GM21529 (cell line): ENCODE results near the gene CD36.

Experiments used
- ATAC-seq: cut with Tn5 transposase; IDR thresholded peaks from one replicate; pipeline ENCODE4 v1.9.1; 2021; ENCODE audit not compliant: unreplicated experiment

CD36 gene

GRCh38 chr7:80637911-80638765, at the start of gene CD36:
Gene CD36 (plus strand): TSS chr7:80638642. CDS start chr7:80646741, 8,099 bp downstream.
- peak; percentile 87 for ATAC-seq

GRCh38 chr7:80589631-80590030, 48.8 kb upstream of the CD36 start:
- ATAC-seq: no peak

GRCh38 chr7:80591654-80592053, 46.8 kb upstream of the CD36 start:
- no peak for ATAC-seq

GRCh38 chr7:80593869-80594586, 44.4 kb upstream of the CD36 start:
- no peak for ATAC-seq

- ATAC-seq: no peak
These were observed 41.4 kb upstream of the CD36 start for GRCh38 chr7:80596933-80597517.

DNA sequence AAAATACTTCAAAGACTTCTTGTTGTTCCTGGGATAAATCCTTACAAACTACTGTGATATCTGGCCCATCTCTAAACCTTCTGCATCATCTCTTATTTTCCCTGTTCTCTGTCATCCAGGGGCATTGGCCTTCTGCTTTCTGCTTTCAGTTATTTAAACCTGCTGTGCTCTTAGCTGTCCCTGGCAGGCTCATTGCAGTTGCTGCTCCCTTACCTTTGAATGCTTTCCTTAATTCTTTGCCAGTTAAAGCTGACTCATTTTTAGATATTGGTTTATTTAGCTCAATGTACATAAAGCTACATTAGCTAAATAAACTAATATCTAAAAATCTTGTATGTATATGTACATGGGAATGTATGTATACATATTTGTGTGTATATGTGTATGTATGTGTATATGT, 40.6 kb upstream of the CD36 start:
- ATAC-seq: no peak

DNA sequence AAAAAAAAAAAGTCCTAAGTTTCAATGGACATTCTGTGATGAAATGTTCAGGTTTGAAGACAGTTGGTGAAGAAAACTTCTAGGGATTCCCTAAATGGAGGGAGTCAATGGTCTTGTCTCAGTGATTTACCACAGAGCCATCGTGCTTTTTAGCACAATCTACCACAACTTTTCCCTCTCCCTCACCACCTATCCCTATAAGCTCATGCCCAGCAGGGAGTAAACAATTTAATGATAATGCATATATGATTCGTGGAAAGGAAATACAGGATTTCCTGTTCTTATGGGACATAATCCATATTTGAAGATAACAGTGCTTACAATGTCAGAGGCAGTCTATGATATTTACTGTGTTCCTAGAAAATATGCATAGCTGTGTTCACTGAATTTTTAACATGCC, 38.4 kb upstream of the CD36 start:
- no peak for ATAC-seq

GRCh38 chr7:80601999-80602398, 36.4 kb upstream of the CD36 start:
- no peak for ATAC-seq

DNA sequence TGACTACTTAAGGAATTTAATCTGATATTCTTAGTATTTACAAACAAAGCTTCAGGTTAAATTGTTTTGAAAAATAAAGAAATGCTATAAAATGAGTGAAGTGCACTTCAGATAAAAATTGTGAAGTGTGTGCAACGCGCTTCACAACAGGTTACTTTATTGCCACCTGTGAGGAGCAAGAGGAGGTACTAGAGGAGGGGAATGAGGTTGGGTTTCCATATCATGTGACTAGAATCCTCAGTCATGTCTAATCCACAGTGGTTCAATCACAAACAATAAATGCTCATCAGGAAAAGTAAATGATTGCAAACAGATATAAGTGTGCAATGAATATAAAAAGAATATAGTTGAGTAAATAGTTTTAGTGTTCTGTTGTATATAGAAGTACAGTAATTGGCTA, 34.5 kb upstream of the CD36 start:
- ATAC-seq: no peak

DNA sequence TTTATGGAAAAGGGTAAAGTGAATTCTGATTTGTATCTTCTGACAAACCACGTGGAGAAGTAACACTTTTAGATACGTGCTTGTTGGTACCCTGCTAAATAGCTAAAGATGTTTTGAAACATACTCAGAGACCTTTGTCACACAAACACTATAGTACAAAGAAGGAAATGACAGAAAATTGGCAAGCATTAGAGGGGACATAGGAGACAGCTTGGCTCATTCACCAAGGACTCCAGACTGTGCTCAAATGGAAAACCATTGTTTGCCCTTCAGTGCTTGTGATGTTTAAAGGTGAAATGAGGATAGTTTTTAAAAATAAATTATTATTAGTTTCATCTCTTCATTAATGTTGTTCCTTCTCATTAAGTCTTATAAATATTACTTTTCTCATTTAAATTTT, 34.0 kb upstream of the CD36 start:
- ATAC-seq: no peak

DNA sequence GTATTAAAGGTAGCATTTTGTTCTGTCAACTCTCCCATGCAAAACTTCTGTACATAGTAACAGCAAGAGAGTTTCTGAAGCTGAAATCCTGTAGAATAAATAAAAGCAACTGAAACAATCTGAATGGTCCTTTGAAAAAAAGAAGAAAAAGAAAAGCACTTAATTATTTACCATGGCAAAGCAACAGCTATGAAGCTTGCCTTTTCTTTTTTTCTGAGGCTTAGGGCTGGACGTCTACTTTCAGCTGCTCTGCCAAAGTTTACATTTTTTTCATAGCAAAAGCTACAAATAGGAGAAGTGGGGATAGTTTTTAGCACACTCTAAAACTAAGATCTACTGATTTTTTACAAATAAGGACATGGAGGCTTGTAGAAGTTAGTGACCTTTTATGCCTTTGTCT, 31.3 kb upstream of the CD36 start:
- no peak for ATAC-seq

DNA sequence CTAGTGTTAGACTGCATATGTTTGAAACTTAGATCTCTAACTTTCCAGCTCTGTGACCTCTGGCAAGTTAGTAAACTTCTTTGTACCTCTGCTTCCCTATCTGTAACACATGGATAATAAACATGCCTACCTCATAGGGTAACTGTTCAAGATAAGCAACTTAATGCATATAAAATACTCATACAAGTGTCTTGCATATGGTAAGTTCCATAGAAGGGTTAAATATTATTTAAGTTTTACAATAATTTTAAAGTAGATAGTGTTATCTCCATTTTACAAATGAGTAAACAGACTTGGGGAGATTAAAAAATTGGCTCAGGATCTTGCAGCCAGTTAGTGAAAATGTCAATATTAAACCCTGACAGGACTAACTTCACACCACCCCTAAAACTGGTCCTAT, 30.1 kb upstream of the CD36 start:
- no peak for ATAC-seq

DNA sequence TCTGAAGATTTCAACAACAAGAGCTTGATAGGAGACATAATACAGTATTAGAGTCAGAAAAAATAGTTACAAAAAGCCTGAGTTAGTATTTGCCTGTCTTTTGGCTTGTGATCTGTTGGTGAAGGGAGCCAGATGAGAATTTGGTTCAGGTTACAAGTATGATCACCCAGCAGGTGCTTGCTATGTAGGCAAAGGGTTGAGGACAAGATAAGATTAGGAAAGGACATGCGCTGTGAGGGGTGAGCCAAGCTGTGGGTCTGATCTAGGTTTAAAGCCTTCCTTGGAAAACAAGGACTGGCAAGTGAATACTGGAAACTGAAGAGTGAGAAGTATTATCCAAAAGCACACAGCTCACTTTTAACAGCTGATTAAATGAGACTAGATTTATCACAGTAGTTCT, 28.7 kb upstream of the CD36 start:
- ATAC-seq: no peak

DNA sequence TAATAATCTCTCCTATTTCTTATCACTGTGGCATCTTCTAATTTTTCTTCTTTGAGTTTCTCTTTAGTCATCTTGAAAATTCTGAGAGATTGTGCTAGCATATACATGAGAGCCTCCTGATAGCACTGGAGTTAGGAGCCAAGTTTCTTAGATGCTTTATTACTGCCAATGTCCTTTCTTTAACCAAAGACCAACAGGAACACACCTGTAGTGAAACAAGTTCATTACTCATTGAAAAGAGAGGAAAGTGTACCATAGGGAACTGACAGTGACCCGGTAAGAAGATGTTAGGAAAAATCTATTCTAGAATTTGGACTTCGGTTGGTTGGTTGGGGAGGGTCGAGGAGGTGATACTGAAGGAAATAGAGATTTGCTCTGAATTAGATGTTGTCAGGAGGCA, 27.1 kb upstream of the CD36 start:
- no peak for ATAC-seq

- no peak for ATAC-seq
These were observed 26.7 kb upstream of the CD36 start for GRCh38 chr7:80611779-80612178.

- ATAC-seq: no peak
These were observed 25.6 kb upstream of the CD36 start for GRCh38 chr7:80612880-80613279.

GRCh38 chr7:80613519-80613918, 24.9 kb upstream of the CD36 start:
- ATAC-seq: no peak

DNA sequence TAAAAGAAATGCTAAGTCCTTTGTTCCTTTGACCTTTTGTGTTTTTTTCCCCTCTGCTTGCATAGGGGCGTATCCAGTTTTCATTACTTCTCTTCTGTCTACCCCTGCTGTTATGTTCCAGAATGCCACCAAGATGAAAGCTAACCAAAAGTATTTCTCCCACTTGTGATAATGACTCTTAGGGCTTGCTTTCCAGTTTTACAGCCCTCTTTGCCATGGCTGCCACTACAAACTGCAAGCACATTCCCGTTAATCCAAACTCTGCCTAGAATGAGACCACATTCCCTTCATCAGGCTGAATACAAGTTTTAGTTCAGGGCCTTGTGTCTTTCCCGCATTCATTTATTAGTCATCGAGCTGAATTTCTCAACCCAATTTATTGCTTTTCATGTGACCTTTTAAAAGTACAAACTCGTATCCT, 23.6 kb upstream of the CD36 start:
- ATAC-seq: no peak

- no peak for ATAC-seq
These were observed 20.3 kb upstream of the CD36 start for GRCh38 chr7:80618096-80618495.

GRCh38 chr7:80619741-80620140, 18.7 kb upstream of the CD36 start:
- ATAC-seq: no peak

GRCh38 chr7:80622541-80622940, 15.9 kb upstream of the CD36 start:
- no peak for ATAC-seq
